Fibroblast of skin of scalp (primary cell): Measurements from ENCODE around the gene CELA2A.
"Not testable (repeated sequence)": the region's sequence is repeated elsewhere in the genome, so short reads cannot be mapped to it uniquely, and the experiment has no call there.

Experiments used
- DNase-seq: peaks from one replicate; pipeline ENCODE4 v3.0.0-alpha.2; 2013

Gene CELA2A

GRCh38 chr1:15425521-15425920, 31.0 kb upstream of the CELA2A start:
- no peak for DNase-seq

GRCh38 chr1:15425958-15426357, 30.6 kb upstream of the CELA2A start:
- no peak for DNase-seq

DNA sequence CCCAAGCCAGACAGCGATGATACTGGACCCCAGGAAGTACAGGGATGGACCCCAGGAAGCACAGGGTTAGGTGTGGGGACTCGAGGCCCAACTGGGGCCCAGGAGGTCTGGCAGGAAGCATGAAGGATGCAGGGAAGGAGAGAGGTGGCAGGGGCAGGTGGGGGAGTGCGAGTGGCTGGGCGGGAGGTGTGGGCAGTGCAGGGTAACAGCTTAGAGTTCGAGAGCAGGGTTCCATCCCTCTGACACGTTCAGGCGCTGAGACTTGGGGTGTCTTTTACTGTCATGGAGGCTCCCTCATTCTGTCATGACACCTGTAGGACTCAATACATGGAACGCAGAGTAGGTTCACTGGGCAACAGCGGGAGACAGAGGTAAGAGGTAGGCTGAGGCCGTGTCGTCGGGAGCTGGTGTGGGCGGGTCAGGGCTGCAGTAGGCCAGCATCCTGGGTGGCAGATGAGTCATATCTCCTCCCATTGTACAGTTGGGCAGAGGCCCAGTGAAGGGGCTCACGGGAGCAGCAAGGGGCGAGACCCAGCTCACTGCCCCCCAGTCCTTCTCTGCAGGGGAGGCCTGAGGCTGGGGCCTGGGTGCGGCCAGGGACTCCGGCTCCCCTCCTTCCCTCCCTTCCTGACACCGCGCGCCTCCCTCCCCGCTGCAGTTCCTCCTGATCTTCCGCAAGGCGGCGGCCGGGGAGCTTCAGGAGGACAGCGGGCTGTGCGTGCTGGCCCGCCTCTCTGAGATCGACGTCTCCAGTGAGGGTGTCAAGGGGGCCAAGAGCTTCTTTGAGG, 29.8 kb upstream of the CELA2A start:
- DNase-seq: peak; percentile 37

GRCh38 chr1:15427280-15427666, 29.3 kb upstream of the CELA2A start:
- DNase-seq: no peak

DNA sequence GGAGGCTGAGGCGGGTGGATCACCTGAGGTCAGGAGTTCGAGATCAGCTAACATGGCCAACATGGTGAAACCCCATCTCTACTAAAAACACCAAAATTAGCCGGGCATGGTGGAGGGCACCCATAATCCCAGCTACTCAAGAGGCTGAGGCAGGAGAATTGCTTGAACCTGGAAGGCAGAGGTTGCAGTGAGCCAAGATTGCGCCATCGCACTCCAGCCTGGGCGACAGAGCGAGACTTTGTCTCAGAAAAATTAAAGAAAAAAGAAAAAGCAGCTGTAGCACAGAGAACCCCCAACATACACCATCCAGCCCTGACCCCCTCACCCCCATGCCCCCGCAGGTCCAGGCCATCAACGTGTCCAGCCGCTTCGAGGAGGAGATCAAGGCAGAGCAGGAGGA, 28.3 kb upstream of the CELA2A start:
- not testable (repeated sequence) for DNase-seq

DNA sequence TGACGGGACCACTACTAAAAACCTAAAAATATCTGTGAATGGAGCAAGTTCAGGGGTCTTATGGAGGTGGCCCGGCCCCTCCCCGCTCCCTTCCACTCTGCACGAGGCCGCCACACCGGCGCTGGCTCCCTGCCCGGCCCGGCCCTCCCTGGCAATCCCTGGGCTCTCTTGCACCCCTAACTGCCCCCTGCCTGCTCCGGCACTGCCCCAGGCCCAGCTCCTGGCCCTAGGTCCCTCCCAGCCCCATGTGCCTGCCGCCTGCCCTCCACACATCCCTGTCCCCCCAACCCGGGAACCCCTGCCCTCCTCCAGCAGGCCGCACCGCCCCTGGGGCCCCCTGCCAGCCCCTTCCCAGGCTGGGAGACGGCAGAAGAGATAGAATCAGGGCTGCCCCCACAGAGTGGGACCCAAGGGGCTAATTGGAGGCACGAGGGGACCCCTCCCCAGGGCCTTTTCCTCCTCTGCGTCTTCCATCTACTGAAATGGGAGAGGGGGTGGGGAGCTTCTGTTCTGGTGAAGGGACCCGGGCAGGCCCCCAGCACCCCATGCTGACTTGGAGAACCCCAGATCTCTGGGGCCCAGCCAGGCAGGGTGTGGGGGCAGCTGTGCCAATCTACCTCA, 27.6 kb upstream of the CELA2A start:
- DNase-seq: no peak

- no peak for DNase-seq
Measured at GRCh38 chr1:15429701-15430149, 26.8 kb upstream of the CELA2A start.

DNA sequence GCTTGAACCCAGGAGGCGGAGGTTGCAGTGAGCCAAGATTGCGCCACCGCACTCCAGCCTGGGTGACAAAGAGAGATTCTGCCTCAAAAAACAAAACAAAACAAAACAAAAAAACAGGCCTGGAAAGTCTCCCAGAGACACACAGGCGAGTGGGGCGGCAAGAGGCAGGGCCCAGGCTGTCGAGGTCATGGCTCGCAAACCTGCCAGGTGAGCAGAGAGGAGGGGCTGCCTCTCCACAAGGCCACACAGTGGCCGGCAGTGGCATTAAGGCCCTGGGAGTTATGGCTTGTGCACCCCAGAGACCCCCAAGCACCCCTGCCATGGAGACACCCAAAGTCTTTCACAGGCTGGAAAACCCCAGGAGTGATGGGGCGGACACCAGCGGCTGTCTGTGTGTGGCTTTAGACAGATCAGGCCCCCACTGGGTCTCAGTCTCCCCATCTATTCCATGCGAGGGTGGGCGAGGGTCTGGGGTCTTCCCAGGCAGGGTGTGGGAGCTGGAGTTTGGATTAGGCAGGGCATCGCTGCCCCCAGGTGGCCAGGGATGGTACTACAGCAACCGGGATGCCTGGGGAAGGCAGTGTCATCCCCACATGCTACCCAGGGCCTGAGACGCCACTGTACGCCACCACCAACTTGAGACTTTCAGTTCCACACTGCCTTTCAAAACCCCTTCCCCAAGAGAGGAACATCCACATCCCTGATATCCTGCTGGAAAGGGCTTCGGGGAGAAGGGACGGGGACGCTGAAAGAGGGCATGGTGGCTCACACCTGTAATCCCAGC, 25.6 kb upstream of the CELA2A start:
- DNase-seq: peak; percentile 43

DNA sequence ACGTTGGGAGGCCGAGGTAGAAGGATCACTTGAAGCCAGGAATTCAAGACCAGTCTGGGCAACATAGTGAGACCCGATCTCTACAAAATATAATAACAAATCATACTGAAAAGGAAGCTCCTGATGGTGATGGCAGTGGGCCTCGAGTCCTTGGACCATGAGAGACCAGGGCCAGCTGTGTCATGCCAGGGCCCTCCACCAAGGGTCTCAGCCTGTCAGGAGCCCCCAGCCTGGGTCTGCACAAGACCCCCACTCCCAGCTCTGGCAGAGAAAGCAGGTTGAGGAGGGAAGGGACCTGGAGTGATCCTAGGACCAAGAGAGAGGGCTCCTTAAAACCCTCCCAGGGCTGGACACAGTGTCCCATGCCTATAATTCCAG, 25.0 kb upstream of the CELA2A start:
- no peak for DNase-seq

GRCh38 chr1:15432324-15432723, 24.2 kb upstream of the CELA2A start:
- no peak for DNase-seq

DNA sequence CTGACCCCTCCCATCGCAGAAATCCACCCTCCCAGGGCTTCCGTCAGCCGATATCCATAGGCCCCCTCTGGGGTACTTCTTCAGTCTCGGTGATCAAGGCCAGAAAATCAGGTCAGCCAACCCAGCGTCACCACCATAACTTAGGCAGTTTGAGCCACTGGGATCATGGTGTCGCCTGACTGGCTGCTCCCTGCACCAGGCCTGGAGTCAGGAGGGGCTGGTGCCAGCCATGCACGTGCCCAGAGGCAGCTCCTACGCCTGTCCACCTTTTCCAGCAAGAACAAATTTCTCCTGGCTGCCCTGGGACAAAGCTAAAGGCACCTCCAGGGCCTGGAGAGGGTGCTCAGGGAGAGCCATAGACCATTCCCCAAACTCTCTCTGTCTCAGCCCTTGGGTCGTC, 23.1 kb upstream of the CELA2A start:
- DNase-seq: no peak

DNA sequence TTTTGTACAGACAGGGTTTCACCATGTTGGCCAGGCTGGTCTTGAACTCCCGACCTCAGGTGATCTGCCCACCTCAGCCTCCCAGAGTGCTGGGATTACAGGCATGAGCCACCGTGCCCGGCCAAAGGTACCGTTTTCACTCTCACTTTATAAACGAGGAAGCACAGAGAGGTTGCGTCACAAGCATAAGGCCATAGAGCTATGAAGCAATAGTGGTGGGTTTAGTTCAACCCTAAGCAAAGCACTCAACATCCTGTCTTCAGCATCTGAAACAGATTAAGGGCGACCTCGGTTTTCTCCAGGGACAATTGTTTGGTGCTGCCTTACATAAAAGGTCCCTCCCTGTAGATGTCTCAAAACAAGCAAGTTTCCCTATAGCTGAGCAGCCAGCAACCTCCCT, 21.8 kb upstream of the CELA2A start:
- not testable (repeated sequence) for DNase-seq

- DNase-seq: no peak
Measured at GRCh38 chr1:15435239-15436077, 21.1 kb upstream of the CELA2A start.

- no peak for DNase-seq
Measured at GRCh38 chr1:15436881-15437442, 19.6 kb upstream of the CELA2A start.

DNA sequence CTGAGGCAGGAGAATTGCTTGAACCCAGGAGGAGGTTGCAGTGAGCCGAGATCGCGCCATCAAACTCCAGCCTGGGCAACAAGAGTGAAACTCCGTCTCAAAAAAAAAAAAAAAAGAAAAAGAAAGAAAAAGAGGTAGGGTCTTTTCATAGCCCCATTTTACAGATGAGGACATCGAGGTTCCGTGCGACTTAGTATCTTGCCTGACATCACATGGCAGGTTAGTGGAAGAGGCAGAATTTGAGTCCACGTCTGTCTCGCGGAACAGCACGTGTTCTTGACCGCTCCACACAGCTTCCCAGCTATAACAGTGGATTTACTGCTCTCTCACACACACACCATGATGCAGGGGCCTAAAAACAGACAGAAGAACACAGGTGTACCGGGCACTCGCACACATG, 17.2 kb upstream of the CELA2A start:
- DNase-seq: no peak

DNA sequence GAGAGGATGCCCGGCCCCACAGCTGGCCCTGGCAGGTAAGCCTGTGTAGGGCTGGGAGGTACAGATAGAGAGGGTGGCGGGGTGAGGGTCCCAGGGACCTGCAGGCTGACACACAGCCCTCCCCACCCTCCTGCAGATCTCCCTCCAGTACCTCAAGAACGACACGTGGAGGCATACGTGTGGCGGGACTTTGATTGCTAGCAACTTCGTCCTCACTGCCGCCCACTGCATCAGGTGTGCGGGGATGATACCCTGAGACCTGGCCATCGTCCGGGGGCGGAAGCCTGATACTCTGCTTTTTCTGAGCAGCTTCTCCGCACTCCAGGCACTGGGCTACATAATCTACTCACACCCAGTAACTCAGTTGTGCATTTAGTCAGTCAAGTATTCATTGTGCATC, 16.2 kb upstream of the CELA2A start:
- no peak for DNase-seq

GRCh38 chr1:15441247-15441646, 15.3 kb upstream of the CELA2A start:
- no peak for DNase-seq

DNA sequence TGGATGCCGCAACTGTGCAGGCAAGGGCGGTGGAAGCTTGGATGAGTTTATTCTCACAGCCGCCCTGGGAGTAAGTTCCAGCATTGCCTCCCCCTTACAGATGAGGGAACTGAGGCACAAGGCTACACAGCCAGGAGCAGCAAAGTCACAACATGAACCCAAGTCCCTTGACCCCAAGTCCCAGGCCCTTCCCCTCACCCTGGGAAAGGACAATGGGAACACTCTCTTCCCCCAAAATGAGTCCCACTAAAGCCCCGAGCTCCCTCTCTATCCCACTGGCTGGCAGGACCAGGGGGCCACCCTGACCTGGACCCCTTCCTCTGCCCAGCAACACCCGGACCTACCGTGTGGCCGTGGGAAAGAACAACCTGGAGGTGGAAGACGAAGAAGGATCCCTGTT, 14.4 kb upstream of the CELA2A start:
- DNase-seq: no peak

GRCh38 chr1:15442759-15443158, 13.8 kb upstream of the CELA2A start:
- DNase-seq: no peak

DNA sequence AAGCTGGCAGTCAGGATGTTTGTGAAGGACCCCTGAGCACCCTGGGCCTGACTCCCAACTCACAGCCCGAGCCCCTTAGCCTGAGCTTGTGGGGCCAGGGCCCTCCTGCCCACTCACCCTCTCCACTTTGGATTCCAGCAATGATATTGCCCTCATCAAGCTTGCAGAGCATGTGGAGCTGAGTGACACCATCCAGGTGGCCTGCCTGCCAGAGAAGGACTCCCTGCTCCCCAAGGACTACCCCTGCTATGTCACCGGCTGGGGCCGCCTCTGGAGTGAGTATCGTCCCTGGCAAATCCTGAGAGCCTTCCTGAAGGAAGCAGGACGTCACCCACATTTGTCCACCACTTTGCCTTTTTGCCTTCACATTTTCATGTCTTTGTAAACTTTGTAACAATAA, 13.3 kb upstream of the CELA2A start:
- DNase-seq: no peak

DNA sequence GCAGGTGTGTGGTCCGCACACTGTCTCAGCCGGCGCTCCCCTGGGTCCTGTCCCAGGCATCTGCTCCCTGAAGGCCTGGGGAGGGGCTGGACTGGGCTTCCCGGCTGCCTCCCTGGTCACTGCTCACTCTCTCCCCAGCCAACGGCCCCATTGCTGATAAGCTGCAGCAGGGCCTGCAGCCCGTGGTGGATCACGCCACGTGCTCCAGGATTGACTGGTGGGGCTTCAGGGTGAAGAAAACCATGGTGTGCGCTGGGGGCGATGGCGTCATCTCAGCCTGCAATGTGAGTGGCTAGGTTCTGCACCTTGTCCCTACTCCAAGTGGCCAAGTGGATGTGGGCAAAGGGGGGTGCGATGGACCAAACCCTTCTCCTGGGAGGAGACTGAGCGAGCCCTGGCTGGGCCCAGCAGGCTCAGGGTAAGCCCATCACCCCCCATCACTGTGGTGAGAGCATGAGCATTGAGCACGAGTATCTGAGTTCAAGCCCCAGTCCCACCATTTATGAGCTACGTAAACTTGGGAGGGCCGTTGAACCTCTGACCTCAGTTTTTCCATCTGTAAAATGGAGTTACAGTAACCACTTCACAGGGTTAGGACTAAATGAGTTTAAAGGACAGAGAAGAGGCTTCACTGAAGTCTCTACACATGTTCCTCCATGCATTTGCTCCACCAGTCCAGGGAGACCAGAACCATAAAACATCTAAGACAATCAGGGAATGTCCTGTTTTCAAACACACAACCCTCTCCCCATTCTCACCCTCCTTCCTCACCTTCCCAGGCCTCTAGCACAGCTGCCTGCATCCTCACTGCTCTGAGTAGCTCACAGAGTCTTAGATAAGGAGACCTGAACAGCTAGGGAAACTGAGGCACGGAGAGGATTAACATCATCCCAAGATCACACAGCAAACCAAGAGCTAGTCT, 11.8 kb upstream of the CELA2A start:
- DNase-seq: no peak
